ENCODE results near the gene EXOC7.
"Not testable (repeated sequence)": the region's sequence is repeated elsewhere in the genome, so short reads cannot be mapped to it uniquely, and the experiment has no call there.

The EXOC7 gene

DNA sequence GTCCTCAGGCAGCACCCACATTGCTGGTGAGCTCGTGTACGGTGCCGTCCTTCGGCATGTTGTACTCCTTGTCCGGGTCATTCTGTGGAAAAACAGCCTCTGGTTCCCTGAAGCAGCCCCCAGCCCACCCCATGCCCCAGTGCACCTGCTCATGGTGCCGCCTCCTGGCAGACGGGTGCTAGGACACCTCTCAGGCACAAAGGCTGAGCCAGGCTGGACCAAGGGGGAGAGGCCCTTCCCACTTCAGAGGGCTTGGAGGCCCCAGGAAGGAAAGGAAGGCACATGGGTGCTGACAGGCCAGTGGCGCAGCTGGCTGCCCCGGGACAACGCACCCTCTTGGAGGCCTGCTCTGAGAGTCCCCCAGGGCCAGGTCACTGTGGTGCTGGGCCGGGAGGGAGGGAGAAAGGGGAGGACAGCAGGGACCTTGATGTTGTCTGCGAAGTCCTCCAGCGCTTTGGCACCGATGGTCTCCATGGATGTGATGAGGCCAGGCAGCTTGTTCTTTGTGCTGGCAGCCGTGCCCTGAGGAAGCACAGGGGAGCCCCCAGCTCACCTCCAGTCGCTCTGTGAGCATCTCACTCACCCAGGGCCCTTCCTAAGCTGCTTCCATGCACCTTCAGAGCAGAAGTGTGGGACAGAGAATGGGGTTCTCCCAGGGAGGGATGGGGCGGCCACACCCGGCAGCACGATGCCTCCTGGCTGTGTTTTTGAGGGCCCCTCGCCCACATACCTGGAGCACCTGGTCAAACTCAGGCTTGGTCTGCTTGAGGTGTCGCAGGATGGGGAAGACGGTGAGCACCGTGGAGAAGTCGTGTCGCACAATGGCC lies 15.3 kb downstream of the EXOC7 start:
- DNase-seq (ENCODE audit: low read depth), result no peak

DNA sequence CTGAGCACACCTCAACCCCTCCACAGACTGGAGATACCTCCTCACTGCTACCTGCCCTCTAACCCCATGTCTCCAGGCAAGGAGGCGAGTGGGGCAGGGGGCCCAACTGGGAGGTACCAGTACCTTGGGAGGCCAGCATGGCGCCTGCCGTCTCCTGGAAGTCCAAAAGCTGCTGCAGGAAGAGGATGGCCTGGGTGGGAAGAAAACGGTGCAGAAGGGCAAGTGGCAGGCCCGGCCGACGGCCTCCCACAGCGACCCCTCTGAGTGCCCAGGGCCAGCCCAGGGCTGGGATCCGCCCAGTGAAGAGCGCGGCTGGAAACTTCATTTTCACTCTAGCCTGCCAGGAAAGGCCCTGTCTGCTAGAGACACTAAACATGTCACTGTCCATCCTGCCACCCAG lies 16.1 kb downstream of the EXOC7 start:
- no peak for DNase-seq (ENCODE audit: low read depth)

- no peak for DNase-seq (ENCODE audit: low read depth)
Observed at GRCh38 chr17:76086384-76086783, 17.2 kb downstream of the EXOC7 start.

- no peak for DNase-seq (ENCODE audit: low read depth)
Observed at GRCh38 chr17:76085731-76086366, 17.7 kb downstream of the EXOC7 start.

DNA sequence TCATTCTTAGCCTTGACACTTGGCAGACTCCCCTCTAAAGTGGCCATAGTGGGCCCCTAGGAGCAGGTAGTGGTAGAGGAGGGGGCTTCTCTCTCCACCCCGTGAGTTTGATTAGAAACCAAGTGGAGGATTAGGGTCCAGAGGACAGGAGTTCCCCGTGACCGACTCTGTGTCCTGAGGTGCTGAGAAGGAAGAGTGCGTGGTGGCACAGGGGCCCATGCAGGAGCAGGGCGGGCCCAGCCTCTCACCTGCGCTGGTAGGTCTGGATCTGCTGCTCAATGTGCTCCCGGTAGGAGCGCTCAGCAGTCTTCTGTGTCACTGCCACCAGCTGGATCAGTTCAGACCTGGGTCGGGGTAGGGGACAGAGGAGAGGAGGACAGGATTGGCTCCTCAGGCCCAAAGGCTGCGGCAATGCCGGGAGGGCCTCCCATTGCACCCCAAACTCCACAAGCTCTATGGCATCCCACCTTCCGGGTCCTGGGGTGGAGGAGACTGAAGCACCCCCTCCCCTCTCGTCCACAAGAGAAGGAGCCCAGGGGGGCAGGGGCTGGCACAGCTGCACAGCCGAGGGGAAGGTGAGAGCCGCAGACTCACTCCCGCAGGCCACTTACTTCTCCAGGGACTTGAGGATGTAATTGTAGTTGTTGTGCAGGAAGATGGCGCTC lies 18.4 kb downstream of the EXOC7 start:
- no peak for DNase-seq (ENCODE audit: low read depth)

DNA sequence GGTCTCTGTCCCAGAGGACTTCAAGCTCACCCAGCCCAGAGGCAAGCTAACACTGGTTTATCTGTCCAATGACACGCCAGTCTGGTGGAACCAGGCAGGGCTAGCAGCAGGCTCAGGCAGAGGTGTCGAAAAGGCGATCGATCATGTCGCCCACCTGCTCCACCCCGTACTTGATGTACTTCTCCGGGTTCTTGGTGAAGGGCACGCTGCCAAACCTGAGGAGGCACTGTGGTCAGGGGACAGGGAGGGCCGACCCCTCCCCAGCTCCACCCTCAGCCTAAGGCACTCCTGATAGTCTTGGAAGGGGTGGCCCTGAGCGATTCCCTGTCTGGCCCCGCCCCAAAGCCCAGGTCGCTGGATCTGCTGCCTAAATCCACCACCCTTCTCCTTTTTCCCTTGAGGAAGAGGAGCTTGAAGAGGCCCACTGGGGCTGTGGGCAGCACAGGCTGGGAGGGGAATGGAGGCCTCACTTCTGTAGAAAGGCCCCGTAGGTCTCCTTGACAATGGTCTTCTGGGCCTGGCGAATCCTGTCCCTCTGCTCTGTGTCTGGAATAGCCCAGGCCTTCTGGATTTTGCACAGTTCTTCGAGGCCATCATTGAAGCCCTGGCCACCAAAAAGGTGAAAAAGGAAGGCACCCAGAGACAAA lies 19.9 kb downstream of the EXOC7 start:
- DNase-seq (ENCODE audit: low read depth), result no peak

DNA sequence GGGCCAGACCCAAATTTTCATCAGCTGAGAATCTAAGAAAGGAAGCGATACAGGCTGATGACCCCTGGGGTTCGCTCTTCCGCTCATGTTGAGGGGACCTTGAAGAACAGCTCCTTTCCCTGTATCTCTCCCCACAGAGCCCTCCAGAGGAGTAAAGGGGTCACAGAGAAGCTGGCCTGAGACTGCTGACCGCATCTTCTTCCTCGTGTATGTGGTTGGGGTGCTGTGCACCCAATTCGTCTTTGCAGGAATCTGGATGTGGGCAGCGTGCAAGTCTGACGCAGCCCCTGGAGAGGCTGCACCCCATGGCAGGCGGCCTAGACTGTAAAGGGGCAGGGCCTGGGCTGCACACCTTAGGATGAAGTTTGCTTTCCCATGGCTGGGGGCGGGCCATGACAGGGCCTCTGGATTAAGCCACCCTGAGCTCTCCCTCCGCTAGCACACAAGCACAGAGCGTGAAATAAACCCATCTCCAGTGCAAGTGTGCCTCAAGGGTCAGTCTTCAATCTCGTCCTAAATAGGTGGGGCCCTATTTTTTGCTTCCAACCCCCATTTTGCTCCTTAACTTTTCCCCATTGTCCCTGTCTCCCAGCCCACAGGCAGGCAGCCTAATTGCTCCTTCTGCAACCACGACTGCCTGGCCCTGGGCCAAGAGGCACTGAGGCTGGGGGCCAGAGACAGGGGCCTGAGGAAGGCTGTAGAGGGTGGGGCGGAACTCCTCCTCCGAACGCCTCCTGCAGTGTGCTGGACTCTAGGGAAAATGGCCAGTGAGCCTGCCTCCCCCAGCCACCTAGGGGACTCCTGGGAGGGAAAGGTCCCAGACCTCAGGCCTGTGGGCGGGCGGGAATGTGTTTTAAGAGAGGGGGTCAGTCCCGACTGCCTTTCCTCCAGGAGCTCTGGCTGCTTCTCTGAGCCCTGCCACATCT lies 21.0 kb downstream of the EXOC7 start:
- no peak for DNase-seq (ENCODE audit: low read depth)

- no peak for DNase-seq (ENCODE audit: low read depth)
Observed at GRCh38 chr17:76081295-76082210, 22.0 kb downstream of the EXOC7 start.

GRCh38 chr17:76080768-76081287 lies 22.8 kb downstream of the EXOC7 start:
- DNase-seq (ENCODE audit: low read depth), result no peak

DNA sequence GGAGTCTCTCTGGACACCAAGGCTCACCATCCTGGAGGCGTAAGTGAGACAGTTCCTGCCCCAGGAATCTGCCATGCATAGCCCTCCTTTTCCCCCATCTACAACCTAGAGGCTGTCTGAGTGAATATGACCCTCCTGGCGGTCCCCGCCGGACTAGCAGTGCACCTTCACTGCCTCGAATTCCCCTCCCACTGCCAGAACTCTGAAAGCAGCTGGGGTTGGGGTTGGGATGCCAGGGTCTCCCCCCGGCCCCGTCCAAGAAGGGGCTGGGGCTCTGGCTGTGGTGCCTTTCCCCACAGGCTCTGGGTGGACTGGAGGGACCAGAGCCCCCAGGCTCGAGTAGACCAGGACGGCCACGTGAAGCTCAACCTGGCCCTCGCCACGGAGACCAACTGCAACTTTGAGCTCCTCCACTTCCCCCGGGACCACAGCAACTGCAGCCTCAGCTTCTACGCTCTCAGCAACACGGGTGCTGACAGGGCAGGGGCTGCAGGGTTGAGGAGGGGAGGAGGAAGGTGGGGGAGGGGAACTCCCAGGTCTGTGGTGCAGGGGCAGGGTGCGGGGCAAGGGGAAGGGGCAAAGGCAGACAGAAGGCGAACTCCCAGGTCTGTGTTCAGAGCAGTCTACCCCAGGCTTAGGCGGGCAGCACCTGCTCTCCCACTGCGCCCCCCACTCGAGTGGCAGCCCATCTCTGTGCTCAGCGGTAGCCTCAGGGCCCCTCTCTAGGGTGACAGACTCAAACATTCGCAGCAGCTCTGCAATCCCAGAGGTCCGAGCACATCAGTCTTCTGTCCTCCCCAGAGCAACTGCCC lies 23.4 kb downstream of the EXOC7 start:
- DNase-seq (ENCODE audit: low read depth), result no peak

DNA sequence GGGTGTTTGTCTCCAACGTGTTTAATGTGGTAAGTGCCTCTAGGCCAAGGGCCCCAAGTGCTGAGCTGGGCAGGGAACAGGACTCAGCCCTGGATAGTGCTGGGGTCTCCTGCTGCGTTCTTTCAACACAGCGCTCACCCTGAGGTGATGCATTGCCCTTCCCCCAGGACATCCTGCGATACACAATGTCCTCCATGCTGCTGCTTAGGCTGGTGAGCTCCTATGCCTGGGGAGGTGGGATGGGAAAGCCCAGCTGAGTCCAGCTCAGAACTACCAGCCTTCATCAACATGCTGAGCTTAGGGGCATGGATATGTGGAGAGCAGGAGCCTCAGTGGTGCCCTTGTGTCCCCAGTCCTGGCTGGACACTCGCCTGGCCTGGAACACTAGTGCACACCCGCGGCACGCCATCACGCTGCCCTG lies 24.0 kb downstream of the EXOC7 start:
- DNase-seq (ENCODE audit: low read depth), result no peak

DNA sequence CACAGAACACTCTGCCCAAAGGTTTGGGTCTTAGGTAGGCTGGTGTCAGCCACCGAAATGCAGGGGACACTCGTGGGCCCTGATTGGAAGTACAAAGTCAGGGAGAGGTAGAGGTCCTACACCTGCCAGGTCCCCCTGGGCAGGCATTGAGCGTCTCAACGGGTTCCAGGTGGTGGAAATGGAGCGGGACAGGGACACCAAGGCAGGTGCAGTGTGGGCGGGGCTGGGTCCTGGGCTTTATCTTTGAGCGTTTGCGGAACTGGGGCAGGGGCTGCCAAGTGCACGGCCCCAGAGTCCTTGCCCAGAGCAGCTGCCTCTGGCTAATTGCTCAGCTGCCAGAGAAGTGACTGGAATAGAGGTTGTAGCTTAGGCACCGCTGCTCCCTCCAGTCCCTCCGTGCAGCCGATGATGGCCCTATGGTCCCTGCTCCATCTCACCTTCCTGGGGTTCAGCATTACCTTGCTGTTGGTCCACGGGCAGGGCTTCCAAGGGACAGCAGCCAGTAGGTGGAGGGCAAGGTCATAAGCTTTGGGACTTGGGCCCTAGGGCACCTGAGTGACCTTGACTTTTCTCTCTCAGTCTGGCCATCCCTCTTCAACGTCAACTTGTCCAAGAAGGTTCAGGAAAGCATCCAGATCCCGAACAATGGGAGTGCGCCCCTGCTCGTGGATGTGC lies 24.6 kb downstream of the EXOC7 start, which contains the start of gene ZACN:
TSS of gene ZACN (plus strand) at position 323 of the 675 bp plus-strand sequence. CDS start at position 406, 83 bp downstream.
- no peak for DNase-seq (ENCODE audit: low read depth)

GRCh38 chr17:76078370-76078769 lies 25.2 kb downstream of the EXOC7 start:
- DNase-seq (ENCODE audit: low read depth), result not testable (repeated sequence)

DNA sequence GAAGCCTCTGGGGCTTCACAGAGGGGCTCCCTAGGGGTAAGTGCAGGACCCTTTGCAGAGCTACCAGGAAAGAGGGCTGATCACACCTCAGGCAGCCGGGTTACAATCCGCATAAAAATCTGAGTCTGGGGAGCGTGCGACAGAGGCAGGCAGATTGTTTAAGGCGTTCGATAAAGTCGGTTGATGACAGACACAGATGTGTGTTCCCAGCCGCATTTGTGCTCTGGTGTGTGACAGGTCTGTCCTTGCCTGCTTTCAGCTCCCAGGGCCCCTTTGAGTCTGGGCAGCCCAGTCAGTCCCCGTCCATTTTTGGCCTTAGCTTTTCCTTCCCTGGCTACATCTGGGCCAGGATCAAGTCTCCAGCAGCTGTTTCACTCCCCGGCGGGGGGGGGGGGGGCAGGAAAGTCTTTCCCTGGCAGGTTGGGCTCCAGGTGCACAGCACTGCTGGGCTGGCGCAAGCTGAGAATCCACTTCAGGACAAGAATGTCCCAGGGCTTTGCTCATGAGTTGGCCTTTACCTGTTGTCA lies 25.9 kb downstream of the EXOC7 start:
- DNase-seq (ENCODE audit: low read depth), result no peak

GRCh38 chr17:76076765-76077583 lies 26.6 kb downstream of the EXOC7 start:
- DNase-seq (ENCODE audit: low read depth), result no peak

DNA sequence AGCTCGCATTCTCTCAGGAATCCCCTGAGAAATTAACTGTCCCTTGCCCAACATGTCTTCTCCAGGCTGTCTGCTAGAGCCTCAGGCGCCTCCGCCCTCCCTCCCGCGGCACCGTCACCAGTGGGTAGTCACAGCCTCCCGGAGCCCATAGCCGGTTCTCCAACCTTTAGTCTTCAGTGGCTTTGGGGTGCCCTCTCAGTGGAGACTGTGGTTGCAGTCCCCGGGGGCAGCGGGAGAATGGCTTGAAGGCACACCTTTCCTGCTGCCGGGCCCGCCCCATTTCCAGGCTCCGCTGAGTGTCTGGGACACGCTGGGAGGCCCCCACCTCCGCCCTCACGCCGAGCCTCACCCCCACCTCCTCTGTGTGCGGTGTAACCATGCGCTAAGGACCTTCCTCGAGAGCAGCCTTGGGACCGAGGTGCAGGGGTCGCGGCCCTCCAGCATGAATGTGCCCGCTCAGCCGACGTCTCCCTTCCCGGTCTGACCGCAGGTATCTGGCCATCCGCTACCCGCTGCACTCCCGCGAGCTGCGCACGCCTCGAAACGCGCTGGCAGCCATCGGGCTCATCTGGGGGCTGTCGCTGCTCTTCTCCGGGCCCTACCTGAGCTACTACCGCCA lies 27.3 kb downstream of the EXOC7 start:
- no peak for DNase-seq (ENCODE audit: low read depth)
